Activated CD4-positive, alpha-beta memory T cell treated with anti-CD3 and anti-CD28 coated beads for 36 hours (primary cell): ENCODE data around the gene CRYBA2. TPM values are rescaled to one million over a fixed set of nuclear protein-coding genes. Genes with fewer than 3 reads are reported as not detected.

Experiments
- CTCF ChIA-PET: fragments of 350-600 bp; sonication (Branson Sonifier 250); formaldehyde crosslinking; loops from one replicate; lab custom pipeline; 2021; ENCODE audit warnings: antibody characterized with exemption, inconsistent platforms; lab: Charles Lee
- POLR2A ChIA-PET: fragments of 350-600 bp; sonication (Branson Sonifier 250); formaldehyde crosslinking; loops from one replicate; lab custom pipeline; 2021; ENCODE audit warnings: antibody characterized with exemption; lab: Charles Lee
- DNase-seq: peaks from one replicate; pipeline ENCODE4 v3.0.0-alpha.2; 2020
- H3K27ac Mint-ChIP-seq: one replicate; pipeline ENCODE4 v1.8.0; 2021; ENCODE audit warnings: mixed read lengths
- H3K27me3 Mint-ChIP-seq: one replicate; pipeline ENCODE4 v1.8.0; 2021; ENCODE audit warnings: mixed read lengths
- H3K36me3 Mint-ChIP-seq: one replicate; pipeline ENCODE4 v1.8.0; 2021; ENCODE audit warnings: mixed read lengths
- H3K4me1 Mint-ChIP-seq: one replicate; pipeline ENCODE4 v1.8.0; 2021; ENCODE audit warnings: low read depth, mixed read lengths
- H3K4me3 Mint-ChIP-seq: one replicate; pipeline ENCODE4 v1.8.0; 2021; ENCODE audit warnings: mild to moderate bottlenecking, mixed read lengths
- H3K9me3 Mint-ChIP-seq: one replicate; pipeline ENCODE4 v1.8.0; 2021; ENCODE audit warnings: mixed read lengths
- intact Hi-C: fragments of 100-400 bp; cut with micrococcal nuclease; formaldehyde crosslinking; loops from one replicate; pipeline ENCODE4 v1.15.1; 2023
- total RNA-seq, 2 experiments: library from RNA; stranded (reverse); gene quantifications; one replicate each; pipeline ENCODE4 v1.2.3, GENCODE V29; 2021

Gene CRYBA2, protein sequence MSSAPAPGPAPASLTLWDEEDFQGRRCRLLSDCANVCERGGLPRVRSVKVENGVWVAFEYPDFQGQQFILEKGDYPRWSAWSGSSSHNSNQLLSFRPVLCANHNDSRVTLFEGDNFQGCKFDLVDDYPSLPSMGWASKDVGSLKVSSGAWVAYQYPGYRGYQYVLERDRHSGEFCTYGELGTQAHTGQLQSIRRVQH
- not detected for total RNA-seq

DNA sequence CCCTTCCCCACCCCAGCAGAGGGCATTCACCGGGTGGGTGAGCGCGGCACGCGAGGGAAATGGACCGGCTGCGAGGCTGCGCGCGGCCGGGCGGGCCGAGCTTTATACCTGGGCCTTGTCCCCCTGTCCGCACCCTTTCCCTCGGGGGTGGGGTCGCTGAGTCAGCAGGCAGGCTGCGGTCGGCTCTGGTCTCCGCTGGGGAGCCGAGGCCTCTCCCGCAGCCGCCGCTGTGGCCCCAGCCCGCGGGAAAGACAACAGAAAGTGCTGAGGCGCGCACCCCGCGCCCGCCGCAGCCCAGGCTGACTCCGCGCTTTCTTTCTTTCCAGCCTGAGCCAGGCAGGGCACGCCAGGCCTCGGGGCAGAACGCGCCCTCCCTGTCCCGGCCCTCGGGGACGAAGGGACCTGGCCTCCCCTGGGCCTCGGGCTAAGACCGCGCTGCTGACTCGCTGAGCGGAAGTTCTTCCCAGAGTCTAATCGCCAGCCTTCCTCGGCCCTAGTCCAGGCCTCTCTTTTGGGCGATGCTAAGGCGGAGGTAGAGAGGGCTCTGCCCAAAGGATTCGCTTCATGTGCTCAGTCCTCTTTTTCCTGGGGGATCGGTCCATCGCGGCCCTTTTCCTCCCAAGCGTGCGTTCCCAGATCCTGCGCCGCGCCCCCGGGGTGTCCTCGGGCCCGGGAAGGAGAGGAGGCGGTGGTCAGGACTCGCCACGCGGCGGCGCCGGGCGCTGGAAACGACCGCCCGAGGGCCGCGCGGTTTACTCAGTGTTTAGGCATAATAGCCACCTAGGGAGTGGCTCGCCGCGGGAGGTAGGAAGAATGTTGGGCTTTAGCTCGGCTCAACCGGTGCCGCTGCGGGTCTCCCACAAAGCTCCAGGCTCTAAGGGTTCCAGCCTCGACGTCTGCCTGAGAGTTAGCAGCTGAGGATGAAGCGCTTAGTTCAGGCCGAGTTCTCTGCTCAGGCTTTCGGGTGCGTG lies at the start of gene CRYBA2:
Gene CRYBA2, minus strand, starts transcription at position 78 of the 971 bp plus-strand sequence. CDS start 246 bp downstream, outside the sequence.
- CTCF ChIA-PET = interaction anchor here (0.9 to 6.0 kb wide), 14 partner anchors 8 to 224 kb away, joined by 3 to 111 read pairs (median 10); partner anchors contain the start of gene FEV
- H3K27me3 Mint-ChIP-seq = peaks cover 78% of the 10 kb centered on the region
- no peaks in the 10 kb centered on the region for H3K9me3 Mint-ChIP-seq
- intact Hi-C loops = no loop called here
- no peak within 1 kb of the TSS for H3K4me3 Mint-ChIP-seq
- peak; percentile 35 for DNase-seq
- POLR2A ChIA-PET = no interaction called here
- no peak within 1 kb of the TSS for H3K27ac Mint-ChIP-seq
- H3K36me3 Mint-ChIP-seq = no peaks in the 10 kb centered on the region
- H3K4me1 Mint-ChIP-seq = peaks cover 2% of the 10 kb centered on the region

DNA sequence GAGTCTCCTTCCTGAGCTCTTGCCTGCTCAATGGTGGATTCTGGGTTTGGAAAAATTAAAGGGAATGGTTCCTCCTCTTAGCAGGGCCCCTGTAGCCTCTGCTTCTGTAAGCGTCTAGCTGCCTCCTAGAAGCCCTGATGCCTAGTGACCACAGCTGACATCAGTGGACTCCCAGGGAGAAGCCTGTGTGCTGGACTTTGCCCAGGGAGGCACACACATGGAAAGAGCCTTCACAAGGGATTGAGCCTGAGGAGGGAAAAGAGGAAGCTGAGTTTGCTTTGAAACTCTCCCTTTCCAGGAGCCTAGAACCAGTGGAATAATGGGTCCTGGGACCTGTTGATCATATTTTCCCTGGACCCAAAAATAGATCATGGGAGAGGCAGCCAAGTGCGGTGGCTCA lies 49.5 kb upstream of the CRYBA2 start:
- H3K36me3 Mint-ChIP-seq = no peaks in the 10 kb centered on the region
- H3K9me3 Mint-ChIP-seq = no peaks in the 10 kb centered on the region
- H3K4me1 Mint-ChIP-seq = peaks cover 10% of the 10 kb centered on the region
- ChIA-PET CTCF (interaction anchor here (0.7 to 4.0 kb wide), 6 partner anchors 10 to 113 kb away, joined by 3 to 22 read pairs (median 4); no protein-coding TSS in a partner anchor), POLR2A (no interaction called here)
- H3K27me3 Mint-ChIP-seq = peaks cover 43% of the 10 kb centered on the region
- no peak for DNase-seq
- H3K27ac Mint-ChIP-seq = no peak overlapping the region
- H3K4me3 Mint-ChIP-seq = no peak overlapping the region
- intact Hi-C loops = no loop called here

DNA sequence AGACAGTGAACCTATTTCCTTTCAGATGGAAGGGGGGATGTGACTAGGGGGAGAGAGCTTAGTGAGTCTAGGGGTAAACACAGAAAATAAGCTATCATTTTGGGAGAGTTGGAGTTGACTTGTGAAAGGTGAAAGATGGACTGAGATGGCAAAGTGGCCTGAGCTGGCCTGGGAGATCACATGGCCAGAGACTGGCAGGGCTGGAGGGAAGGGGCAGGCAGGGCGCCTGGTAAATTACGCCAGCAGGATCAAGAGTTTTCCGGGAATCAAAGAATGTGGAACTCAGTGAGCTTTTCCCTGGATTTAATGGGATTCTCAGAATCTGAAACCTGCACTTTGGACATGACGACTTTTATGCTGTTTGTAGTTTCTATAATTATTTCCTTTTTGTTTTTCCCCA lies 48.9 kb upstream of the CRYBA2 start:
- Mint-ChIP-seq H3K4me1 (peaks cover 10% of the 10 kb centered on the region), H3K9me3 (no peaks in the 10 kb centered on the region), H3K4me3 (no peak overlapping the region), H3K27ac (no peak overlapping the region), H3K36me3 (no peaks in the 10 kb centered on the region), H3K27me3 (peaks cover 43% of the 10 kb centered on the region)
- ChIA-PET CTCF (interaction anchor here (0.7 to 4.0 kb wide), 8 partner anchors 10 to 114 kb away, joined by 3 to 22 read pairs (median 4); no protein-coding TSS in a partner anchor), POLR2A (no interaction called here)
- intact Hi-C loops = no loop called here
- DNase-seq = no peak

DNA sequence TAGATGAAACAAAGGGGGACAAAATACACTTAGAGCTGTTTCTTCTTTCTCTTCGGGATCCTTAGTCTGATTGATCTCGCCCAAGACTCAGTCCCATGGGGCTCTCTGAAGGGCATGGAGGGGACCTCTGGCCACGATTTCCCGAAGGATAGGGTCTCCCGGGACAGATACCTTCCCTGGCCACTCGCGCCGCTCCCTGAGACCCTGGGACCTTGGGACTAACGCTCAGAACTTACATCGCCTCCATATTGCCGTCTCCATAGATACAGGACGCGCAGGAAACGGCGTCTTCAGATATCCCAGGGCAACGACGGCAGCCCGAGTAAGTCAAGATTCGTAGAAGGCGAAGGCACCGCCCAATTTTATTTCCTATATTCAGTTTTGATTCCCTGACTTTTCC lies 48.0 kb upstream of the CRYBA2 start, which contains the start of gene CFAP65:
Gene CFAP65, minus strand, starts transcription at position 265 of the 400 bp plus-strand sequence. CDS start 2,468 bp downstream, outside the sequence.
- Mint-ChIP-seq H3K4me1 (peaks cover 10% of the 10 kb centered on the region), H3K27ac (no peak within 1 kb of the TSS), H3K36me3 (no peaks in the 10 kb centered on the region), H3K27me3 (peaks cover 38% of the 10 kb centered on the region), H3K9me3 (no peaks in the 10 kb centered on the region), H3K4me3 (peak within 1 kb of the TSS; percentile 55)
- DNase-seq = peak; percentile 52
- intact Hi-C loops = no loop called here
- POLR2A ChIA-PET = no interaction called here
- CTCF ChIA-PET = interaction anchor here (0.8 to 4.0 kb wide), 8 partner anchors 12 to 115 kb away, joined by 3 to 22 read pairs (median 4); no protein-coding TSS in a partner anchor

DNA sequence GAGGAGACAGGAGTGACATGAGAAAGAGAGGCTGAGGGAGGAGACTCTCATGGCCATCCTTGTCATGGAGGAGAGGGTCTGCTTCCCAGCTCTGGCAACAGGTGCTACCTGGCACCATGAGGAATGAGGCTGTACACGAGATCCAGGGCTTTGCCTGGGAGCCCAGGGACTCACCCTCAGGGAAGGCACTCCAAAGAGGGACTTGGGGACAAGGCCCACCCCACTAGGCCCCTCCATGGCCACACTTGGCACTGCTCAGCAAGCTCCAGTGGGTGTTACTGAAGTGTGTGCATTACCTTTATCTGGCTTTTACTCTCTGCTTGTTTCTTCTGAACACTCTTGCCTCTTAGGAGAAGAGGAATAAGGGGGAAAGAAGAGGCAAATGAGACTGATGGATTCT lies 45.4 kb upstream of the CRYBA2 start:
- Mint-ChIP-seq H3K27me3 (peaks cover 35% of the 10 kb centered on the region), H3K4me3 (no peak overlapping the region), H3K4me1 (peaks cover 10% of the 10 kb centered on the region), H3K36me3 (no peaks in the 10 kb centered on the region), H3K27ac (no peak overlapping the region), H3K9me3 (no peaks in the 10 kb centered on the region)
- intact Hi-C loops = no loop called here
- DNase-seq = no peak
- ChIA-PET CTCF (interaction anchor here (0.9 to 3.1 kb wide), 2 partner anchors 9 to 44 kb away, joined by 3 to 15 read pairs; no protein-coding TSS in a partner anchor), POLR2A (no interaction called here)

DNA sequence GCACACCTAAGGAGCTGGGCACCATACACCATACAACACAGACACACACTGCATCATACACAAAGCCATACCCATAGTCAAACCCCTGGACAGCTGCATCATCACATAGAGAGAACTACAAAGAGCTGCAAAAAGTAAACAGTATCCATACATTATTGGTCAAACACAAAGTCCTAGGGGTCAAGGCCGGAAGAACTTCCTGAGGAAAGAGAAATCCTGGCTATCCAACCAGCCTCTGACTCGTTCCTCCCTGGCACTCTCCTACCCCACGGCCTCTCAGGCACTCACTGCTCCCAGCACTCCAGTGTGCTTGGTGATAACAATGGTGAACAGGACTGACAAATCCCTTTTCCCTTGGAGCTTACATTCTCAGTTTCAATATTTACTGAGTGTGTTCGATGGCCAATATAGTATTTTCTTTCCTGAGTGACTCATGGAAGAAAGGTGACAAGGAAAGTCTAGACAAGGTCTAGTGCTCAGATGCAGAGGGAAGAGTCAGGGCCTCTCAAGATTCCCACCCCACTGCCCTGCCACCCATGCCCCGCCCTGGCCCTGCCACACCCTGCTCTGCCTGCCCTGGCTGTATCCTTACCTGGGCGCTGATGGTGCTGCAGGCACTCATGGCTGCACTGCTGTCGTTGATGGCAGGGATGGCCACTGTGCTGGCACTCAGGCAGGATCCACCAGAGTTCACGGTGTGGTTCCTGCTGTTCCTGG lies 44.7 kb upstream of the CRYBA2 start:
- H3K27ac Mint-ChIP-seq = no peak overlapping the region
- H3K36me3 Mint-ChIP-seq = no peaks in the 10 kb centered on the region
- H3K4me1 Mint-ChIP-seq = peaks cover 10% of the 10 kb centered on the region
- peaks cover 35% of the 10 kb centered on the region for H3K27me3 Mint-ChIP-seq
- POLR2A ChIA-PET = no interaction called here
- H3K9me3 Mint-ChIP-seq = no peaks in the 10 kb centered on the region
- no peak for DNase-seq
- intact Hi-C loops = no loop called here
- H3K4me3 Mint-ChIP-seq = no peak overlapping the region
- CTCF ChIA-PET = interaction anchor here (0.9 to 3.1 kb wide), 2 partner anchors 8 to 43 kb away, joined by 3 to 15 read pairs; no protein-coding TSS in a partner anchor

DNA sequence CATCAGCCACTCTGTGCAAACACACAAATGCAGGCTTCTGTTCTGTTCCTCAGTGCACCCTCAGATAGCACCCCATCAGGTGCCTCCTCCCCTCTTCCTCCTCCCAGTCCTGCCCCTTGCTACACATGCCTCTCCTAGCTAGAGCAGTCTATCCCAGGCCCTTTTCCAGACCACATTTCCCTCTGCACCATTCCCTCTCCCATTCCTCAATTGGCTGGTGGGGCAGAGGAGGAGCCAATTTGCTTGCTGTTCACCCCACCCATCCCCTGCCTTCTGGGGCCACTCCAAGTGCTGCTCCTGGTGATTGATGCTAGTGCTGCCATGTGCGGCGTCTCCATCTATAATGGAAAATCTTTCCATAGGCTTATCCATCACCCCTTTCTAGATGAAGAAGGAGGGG lies 42.7 kb upstream of the CRYBA2 start:
- peaks cover 32% of the 10 kb centered on the region for H3K27me3 Mint-ChIP-seq
- ChIA-PET CTCF (no interaction called here), POLR2A (no interaction called here)
- H3K36me3 Mint-ChIP-seq = no peaks in the 10 kb centered on the region
- H3K4me3 Mint-ChIP-seq = no peak overlapping the region
- peaks cover under 1% of the 10 kb centered on the region for H3K4me1 Mint-ChIP-seq
- no peaks in the 10 kb centered on the region for H3K9me3 Mint-ChIP-seq
- no peak overlapping the region for H3K27ac Mint-ChIP-seq
- no peak for DNase-seq
- intact Hi-C loops = no loop called here

DNA sequence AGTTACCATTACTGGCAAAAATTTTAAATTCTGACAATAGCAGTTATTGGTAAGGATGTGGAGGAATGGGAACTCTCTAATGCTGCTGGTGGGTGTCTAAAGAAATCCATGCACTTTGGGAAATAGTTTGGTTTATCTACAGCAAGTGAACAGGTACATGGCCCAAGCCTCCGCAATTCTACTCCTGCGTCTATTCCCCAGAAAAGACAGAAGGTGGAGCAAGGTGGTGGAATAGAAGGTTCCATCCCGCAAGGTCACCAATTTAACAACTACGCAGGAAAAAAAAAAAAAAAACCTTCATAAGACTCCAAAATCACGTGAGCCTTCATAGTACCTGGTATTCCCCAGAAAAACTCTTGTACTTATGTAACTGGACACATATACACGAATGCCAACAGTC lies 41.6 kb upstream of the CRYBA2 start:
- POLR2A ChIA-PET = interaction anchor here (0.6 kb wide), 1 partner anchor 47 kb away, joined by 4 read pairs; no protein-coding TSS in a partner anchor
- DNase-seq = no peak
- H3K4me3 Mint-ChIP-seq = no peak overlapping the region
- H3K36me3 Mint-ChIP-seq = no peaks in the 10 kb centered on the region
- CTCF ChIA-PET = no interaction called here
- no peaks in the 10 kb centered on the region for H3K4me1 Mint-ChIP-seq
- H3K27me3 Mint-ChIP-seq = peaks cover 30% of the 10 kb centered on the region
- intact Hi-C loops = no loop called here
- no peaks in the 10 kb centered on the region for H3K9me3 Mint-ChIP-seq
- H3K27ac Mint-ChIP-seq = no peak overlapping the region

DNA sequence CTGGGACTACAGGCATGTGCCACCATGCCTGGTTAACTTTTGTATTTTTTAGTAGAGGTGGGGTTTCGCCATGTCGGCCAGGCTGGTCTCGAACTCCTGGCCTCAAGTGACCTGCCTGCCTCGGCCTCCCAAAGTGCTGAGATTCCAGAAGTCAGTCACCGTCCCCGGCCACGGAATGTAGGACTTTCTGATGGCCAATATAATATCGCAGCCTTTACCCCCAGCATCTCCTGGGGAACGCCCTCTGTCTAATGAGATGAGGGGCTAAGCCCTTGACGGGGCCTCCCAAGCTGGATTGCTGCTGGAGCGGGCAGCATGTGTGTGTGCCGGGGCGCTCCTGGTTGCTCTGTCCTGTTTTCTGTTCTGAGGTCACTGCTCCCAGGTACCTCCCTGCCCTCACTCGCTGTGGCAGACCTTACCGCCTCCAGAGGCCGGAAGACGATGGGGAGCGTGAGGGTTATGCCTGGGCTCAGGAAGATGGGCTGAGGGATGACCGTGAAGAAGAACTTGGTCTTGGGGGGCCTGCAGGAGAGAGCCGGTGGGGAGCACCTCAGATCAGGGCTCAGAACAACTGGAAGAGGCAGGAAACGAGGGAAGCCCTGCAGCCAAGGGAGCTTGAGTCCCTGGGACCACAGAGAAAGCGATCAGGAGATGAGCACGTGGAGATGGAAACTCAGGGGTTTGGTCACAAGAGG lies 39.0 kb upstream of the CRYBA2 start:
- no peak overlapping the region for H3K4me3 Mint-ChIP-seq
- peaks cover 23% of the 10 kb centered on the region for H3K27me3 Mint-ChIP-seq
- intact Hi-C loops = no loop called here
- CTCF ChIA-PET = interaction anchor here (1.0 to 1.3 kb wide), 2 partner anchors 10 to 41 kb away, joined by 3 read pairs; no protein-coding TSS in a partner anchor
- H3K27ac Mint-ChIP-seq = no peak overlapping the region
- no peaks in the 10 kb centered on the region for H3K4me1 Mint-ChIP-seq
- POLR2A ChIA-PET = no interaction called here
- H3K9me3 Mint-ChIP-seq = no peaks in the 10 kb centered on the region
- no peak for DNase-seq
- H3K36me3 Mint-ChIP-seq = no peaks in the 10 kb centered on the region

DNA sequence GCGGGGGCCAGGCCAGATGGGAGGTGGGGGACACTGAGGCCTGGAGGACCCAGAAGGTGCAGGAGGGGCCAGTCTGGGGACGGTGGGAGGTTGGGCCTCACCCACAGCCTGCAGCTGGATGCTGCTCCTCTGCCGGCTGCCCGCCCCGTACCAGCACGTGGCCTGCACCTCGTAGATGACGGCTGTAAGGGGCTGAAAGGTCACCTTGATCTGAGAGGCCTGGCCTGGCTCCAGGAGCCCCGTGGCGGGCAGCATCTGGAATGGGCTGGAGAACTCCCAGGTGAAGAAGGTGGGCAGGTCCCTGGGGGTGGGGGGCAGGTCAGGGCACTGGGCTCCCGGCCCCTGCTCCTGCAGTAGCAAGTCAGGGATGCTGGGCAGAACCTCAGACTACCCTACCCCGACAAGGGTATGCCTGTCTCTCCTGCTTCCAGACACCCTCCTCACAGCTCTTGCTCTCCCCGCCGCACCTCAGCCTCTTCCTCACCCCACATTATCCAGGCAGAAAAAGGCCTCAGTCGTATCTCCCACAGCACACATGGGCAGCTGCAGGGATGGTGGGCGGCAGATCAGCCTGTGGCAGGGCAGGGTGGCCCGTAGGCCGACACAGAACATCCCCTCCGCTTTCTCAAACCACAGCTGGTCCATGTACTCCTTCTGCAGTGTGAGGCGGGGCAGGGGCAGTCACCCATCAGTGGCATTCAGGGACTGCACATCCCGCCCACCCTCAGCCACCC lies 38.0 kb upstream of the CRYBA2 start:
- H3K27me3 Mint-ChIP-seq = peaks cover 22% of the 10 kb centered on the region
- H3K4me1 Mint-ChIP-seq = no peaks in the 10 kb centered on the region
- no peaks in the 10 kb centered on the region for H3K36me3 Mint-ChIP-seq
- ChIA-PET POLR2A (no interaction called here), CTCF (interaction anchor here (1.3 to 6.4 kb wide), 7 partner anchors 28 to 143 kb away, joined by 4 to 81 read pairs (median 22); no protein-coding TSS in a partner anchor)
- no peak overlapping the region for H3K4me3 Mint-ChIP-seq
- no peak for DNase-seq
- no peaks in the 10 kb centered on the region for H3K9me3 Mint-ChIP-seq
- no peak overlapping the region for H3K27ac Mint-ChIP-seq
- intact Hi-C loops = no loop called here
